Right atrium auricular region (tissue), 2 donors: Measurements from ENCODE around the gene COX20. TPM values are rescaled to one million over a fixed set of nuclear protein-coding genes. Genes with fewer than 3 reads are reported as not detected.

Experiments used
- DNase-seq: peaks from one replicate; pipeline ENCODE4 v3.0.0-alpha.2; 2019; ENCODE audit warnings: low spot score
- H3K27ac ChIP-seq, 2 donors: fragments of 200-600 bp; sonication (generic); 1 replicate in 1 of 2; 2 replicates in 1 of 2; pipeline ENCODE4 v1.5.1; 2016 to 2019
- H3K27me3 ChIP-seq, 2 donors: fragments of 200-600 bp; sonication (generic); one replicate each; pipeline versions ENCODE4 v1.5.1 to v1.6.0; 2017 to 2019
- H3K36me3 ChIP-seq: fragments of 200-600 bp; sonication (generic); one replicate; pipeline ENCODE4 v1.5.1; 2016
- H3K4me1 ChIP-seq, 2 donors: fragments of 200-600 bp; sonication (generic); one replicate each; pipeline versions ENCODE4 v1.5.1 to v1.6.0; 2017 to 2019
- H3K4me3 ChIP-seq, 2 donors: fragments of 200-600 bp; sonication (generic); 1 replicate in 1 of 2; 2 replicates in 1 of 2; pipeline ENCODE4 v1.5.1; 2017 to 2019; ENCODE audit warnings: mild to moderate bottlenecking in 1 of 2, moderate library complexity in 1 of 2
- H3K9me3 ChIP-seq, 2 donors: fragments of 200-600 bp; sonication (generic); one replicate each; pipeline ENCODE4 v1.5.1; 2019
- CTCF ChIP-seq, 2 donors: fragments of 200-600 bp; sonication (generic); IDR thresholded peaks; one replicate each; pipeline ENCODE4 v1.5.1; 2019; ENCODE audit warnings: antibody characterized with exemption in 2 of 2
- total RNA-seq, 2 donors: library from RNA; depleted of rRNA; stranded (reverse); fragments of >200 nt; gene quantifications; one replicate each; pipeline ENCODE4 v1.1.0, GENCODE V29; 2016

COX20 gene
- total RNA-seq, 2 donors from 2014 or later, result 57.3 to 64.7 TPM

GRCh38 chr1:244876228-244876910, 40.9 kb downstream of the COX20 start:
- DNase-seq, result no peak
- Histone ChIP-seq H3K36me3 (no peaks in the 10 kb centered on the region), H3K4me3 (no peak overlapping the region), H3K27ac (no peak overlapping the region), H3K27me3 (no peaks in the 10 kb centered on the region), H3K4me1 (no peaks in the 10 kb centered on the region), H3K9me3 (no peaks in the 10 kb centered on the region)
- no peak for TF ChIP-seq CTCF (IDR thresholded peaks at IDR 0.05)

- no peaks in the 10 kb centered on the region for H3K36me3 ChIP-seq
- no peaks in the 10 kb centered on the region for H3K9me3 ChIP-seq
- no peak overlapping the region for H3K27ac ChIP-seq
- no peak for DNase-seq
- no peak overlapping the region for H3K4me3 ChIP-seq
- TF ChIP-seq CTCF (IDR thresholded peaks at IDR 0.05), result no peak
- H3K4me1 ChIP-seq, result no peaks in the 10 kb centered on the region
- no peaks in the 10 kb centered on the region for H3K27me3 ChIP-seq
These were observed 43.2 kb downstream of the COX20 start for GRCh38 chr1:244878681-244879080.

- Histone ChIP-seq H3K4me1 (no peaks in the 10 kb centered on the region), H3K36me3 (no peaks in the 10 kb centered on the region), H3K4me3 (no peak overlapping the region), H3K27me3 (no peaks in the 10 kb centered on the region), H3K27ac (no peak overlapping the region), H3K9me3 (no peaks in the 10 kb centered on the region)
- TF ChIP-seq CTCF (IDR thresholded peaks at IDR 0.05), result no peak
- DNase-seq, result no peak
These were observed 46.3 kb downstream of the COX20 start for GRCh38 chr1:244881552-244882280.

DNA sequence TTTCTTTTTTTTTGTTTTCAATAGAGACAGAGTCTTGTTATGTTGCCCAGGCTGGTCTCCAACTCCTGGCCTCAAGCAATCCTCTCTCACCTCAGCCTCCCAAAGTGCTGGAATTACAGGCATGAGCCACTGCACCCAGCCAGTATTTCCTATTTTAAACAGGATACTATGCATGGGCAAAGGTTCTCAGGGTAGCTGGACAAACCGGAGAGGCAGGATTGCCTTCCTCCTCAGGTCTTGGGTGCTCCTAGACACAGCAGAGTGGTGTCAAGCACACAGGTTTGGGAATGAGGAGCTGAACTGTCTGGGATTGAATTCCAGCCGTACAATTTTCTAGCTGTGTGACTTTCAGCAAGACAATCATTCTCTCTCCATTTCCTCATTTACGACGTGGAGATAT, 51.8 kb downstream of the COX20 start:
- no peak for DNase-seq
- Histone ChIP-seq H3K27ac (no peak overlapping the region), H3K4me1 (no peaks in the 10 kb centered on the region), H3K27me3 (no peaks in the 10 kb centered on the region), H3K9me3 (peaks cover 0 to 5% of the 10 kb centered on the region in 2 donors), H3K36me3 (no peaks in the 10 kb centered on the region), H3K4me3 (no peak overlapping the region)
- no peak for TF ChIP-seq CTCF (IDR thresholded peaks at IDR 0.05)

GRCh38 chr1:244893836-244894235, 58.4 kb downstream of the COX20 start:
- Histone ChIP-seq H3K27ac (no peak overlapping the region), H3K9me3 (no peaks in the 10 kb centered on the region), H3K4me3 (no peak overlapping the region), H3K4me1 (no peaks in the 10 kb centered on the region), H3K36me3 (no peaks in the 10 kb centered on the region), H3K27me3 (no peaks in the 10 kb centered on the region)
- TF ChIP-seq CTCF (IDR thresholded peaks at IDR 0.05), result no peak
- DNase-seq, result no peak

Other genes with a start within 250 kb of the COX20 start
- gene DESI2, start 182.5 kb upstream of the COX20 start, total RNA-seq, result 10 to 100 TPM; 26.8 to 29.1 TPM
- gene HNRNPU, start 28.9 kb downstream of the COX20 start, total RNA-seq, result 100 to 1,000 TPM; 175 to 206 TPM